Effector memory CD4-positive, alpha-beta T cell (primary cell): ENCODE data around the gene SNIP1.
"Not testable (repeated sequence)": the region's sequence is repeated elsewhere in the genome, so short reads cannot be mapped to it uniquely, and the experiment has no call there.

ENCODE experiments used
- DNase-seq, 3 donors: peaks; one replicate each; pipeline ENCODE4 v3.0.0-alpha.2; 2020
- H3K27ac ChIP-seq: 2 replicates; pipeline ENCODE4 v1.7.0; 2013; ENCODE audit warnings: mild to moderate bottlenecking, low read length, moderate library complexity; ENCODE audit not compliant: insufficient read depth, poor library complexity, severe bottlenecking
- H3K27me3 ChIP-seq: replicated peaks from 2 replicates; pipeline ENCODE4 v1.7.0; 2013; ENCODE audit warnings: mild to moderate bottlenecking, low read length; ENCODE audit not compliant: insufficient read depth, control insufficient read depth, poor library complexity, severe bottlenecking
- H3K36me3 ChIP-seq: 2 replicates; pipeline ENCODE4 v1.7.0; 2013; ENCODE audit warnings: mild to moderate bottlenecking, low read length, moderate library complexity; ENCODE audit not compliant: control insufficient read depth, insufficient read depth
- H3K4me1 ChIP-seq: 2 replicates; pipeline ENCODE4 v1.7.0; 2013; ENCODE audit warnings: low read length, mild to moderate bottlenecking; ENCODE audit not compliant: control insufficient read depth, insufficient read depth, poor library complexity, severe bottlenecking
- H3K4me3 ChIP-seq: 2 replicates; pipeline ENCODE4 v1.7.0; 2013; ENCODE audit warnings: low read length, low read depth, mild to moderate bottlenecking; ENCODE audit not compliant: insufficient read depth, poor library complexity, severe bottlenecking
- H3K9me3 ChIP-seq: 2 replicates; pipeline ENCODE4 v1.7.0; 2013; ENCODE audit warnings: mild to moderate bottlenecking, low read length, moderate library complexity; ENCODE audit not compliant: control insufficient read depth

SNIP1 gene

DNA sequence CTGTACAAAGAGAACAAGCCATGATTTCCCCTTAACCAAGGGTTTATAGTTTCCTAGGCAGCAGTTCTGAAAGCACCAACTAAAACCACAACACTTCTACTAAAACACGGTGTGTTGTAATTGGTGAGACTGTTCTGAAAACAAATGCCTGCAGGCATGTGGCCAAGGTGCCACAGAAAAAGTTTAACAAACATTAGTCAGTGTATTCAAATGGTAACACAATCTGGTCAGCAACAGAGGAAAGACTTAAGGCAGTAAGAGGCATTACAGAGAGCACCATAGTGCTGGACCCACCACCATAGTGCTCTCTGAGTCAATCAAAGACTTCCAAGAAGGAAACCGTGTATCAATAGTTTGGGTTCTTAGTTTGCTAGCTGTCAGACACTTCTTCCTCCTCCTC is 16.7 kb downstream of the SNIP1 start:
- no peak overlapping the region for H3K27ac ChIP-seq
- H3K4me1 ChIP-seq: no peaks in the 10 kb centered on the region
- no peaks in the 10 kb centered on the region for H3K9me3 ChIP-seq
- peaks cover 45% of the 10 kb centered on the region for H3K36me3 ChIP-seq
- H3K4me3 ChIP-seq: no peak overlapping the region
- no peaks in the 10 kb centered on the region for H3K27me3 ChIP-seq
- no peak for DNase-seq

- no peak overlapping the region for H3K27ac ChIP-seq
- no peak overlapping the region for H3K4me3 ChIP-seq
- H3K36me3 ChIP-seq: peaks cover 20% of the 10 kb centered on the region
- no peaks in the 10 kb centered on the region for H3K27me3 ChIP-seq
- no peaks in the 10 kb centered on the region for H3K9me3 ChIP-seq
- DNase-seq: no peak
- no peaks in the 10 kb centered on the region for H3K4me1 ChIP-seq
Measured at GRCh38 chr1:37533317-37534093, 20.6 kb downstream of the SNIP1 start.

GRCh38 chr1:37532418-37533156 is 21.5 kb downstream of the SNIP1 start:
- H3K4me1 ChIP-seq, H3K9me3 ChIP-seq, H3K27ac ChIP-seq, DNase-seq, H3K27me3 ChIP-seq, H3K4me3 ChIP-seq: not testable (repeated sequence)
- H3K36me3 ChIP-seq: peaks cover 15% of the 10 kb centered on the region

DNA sequence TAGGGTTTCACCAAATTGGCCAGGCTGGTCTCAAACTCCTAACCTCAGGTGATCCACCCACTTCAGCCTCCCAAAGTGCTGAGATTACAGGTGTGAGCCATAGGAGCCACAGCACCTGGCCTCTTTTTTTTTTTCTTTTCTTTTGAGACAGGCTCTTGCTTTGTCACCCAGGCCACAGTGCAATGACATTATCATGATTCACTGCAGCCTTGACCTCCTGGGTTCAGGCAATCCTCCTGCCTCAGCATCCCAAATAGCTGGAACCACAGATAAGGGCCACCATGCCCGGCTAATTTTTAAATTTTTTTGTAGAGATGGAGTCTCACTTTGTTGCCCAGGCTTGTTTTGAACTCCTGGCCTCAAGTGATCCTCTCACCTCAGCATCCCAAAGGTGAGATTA is 24.2 kb downstream of the SNIP1 start:
- DNase-seq, H3K27ac ChIP-seq, H3K27me3 ChIP-seq, H3K36me3 ChIP-seq, H3K9me3 ChIP-seq, H3K4me1 ChIP-seq, H3K4me3 ChIP-seq: not testable (repeated sequence)

DNA sequence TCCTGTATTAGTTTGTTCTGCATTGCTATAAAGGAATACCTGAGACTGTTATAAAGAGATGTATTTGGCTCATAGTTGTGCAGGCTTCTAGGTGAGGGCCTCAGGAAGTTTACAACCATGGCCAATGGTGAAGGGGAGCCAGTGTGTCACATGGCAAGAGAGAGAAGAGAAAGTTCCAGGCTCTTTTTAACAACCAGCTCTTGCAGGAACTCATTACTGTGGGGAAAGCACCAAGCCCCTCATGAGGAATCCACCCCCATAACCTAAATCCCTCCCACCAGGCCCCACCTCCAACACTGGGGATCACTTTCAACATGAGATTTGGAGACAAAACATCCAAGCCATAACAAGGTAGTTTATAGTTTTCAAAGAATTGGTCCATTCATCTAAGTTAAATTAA is 34.5 kb downstream of the SNIP1 start:
- Histone ChIP-seq H3K4me3 (peak overlapping the region; percentile 35), H3K27ac (no peak overlapping the region), H3K36me3 (no peaks in the 10 kb centered on the region), H3K27me3 (no peaks in the 10 kb centered on the region), H3K4me1 (peaks cover 4% of the 10 kb centered on the region), H3K9me3 (no peaks in the 10 kb centered on the region)
- no peak for DNase-seq

DNA sequence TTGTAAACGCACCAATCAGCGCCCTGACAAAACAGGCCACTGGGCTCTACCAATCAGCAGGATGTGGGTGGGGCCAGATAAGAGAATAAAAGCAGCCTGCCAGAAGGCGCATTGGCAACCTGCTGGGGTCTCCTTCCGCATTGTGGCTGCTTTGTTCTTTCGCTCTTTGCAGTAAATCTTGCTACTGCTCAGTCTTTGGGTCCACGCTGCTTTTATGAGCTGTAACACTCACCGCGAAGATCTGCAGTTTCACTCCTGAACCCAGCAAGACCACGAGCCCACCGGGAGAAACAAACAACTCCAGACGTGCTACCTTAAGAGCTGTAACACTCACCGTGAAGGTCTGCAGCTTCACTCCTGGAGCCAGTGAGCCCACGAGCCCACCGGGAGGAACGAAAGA is 35.2 kb downstream of the SNIP1 start:
- peak overlapping the region; percentile 35 for H3K4me3 ChIP-seq
- peak in 2 of 3 donors; percentile 5 to 30 for DNase-seq
- H3K4me1 ChIP-seq, H3K36me3 ChIP-seq, H3K27ac ChIP-seq, H3K9me3 ChIP-seq, H3K27me3 ChIP-seq: not testable (repeated sequence)

DNA sequence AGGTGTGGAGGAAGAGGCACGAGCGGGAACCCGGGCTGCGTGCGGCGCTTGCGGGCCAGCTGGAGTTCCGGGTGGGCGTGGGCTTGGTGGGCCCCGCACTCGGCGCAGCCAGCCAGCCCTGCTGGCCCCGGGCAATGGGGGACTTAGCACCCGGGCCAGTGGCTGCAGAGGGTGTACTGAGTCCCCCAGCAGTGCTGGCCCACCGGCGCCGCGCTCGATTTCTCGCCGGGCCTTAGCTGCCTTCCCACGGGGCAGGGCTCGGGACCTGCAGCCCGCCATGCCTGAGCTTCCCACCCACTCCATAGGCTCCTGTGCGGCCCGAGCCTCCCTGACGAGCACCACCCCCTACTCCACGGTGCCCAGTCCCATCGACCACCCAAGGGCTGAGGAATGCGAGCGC is 35.9 kb downstream of the SNIP1 start:
- H3K36me3 ChIP-seq, H3K4me1 ChIP-seq, H3K27me3 ChIP-seq, H3K27ac ChIP-seq, H3K4me3 ChIP-seq, H3K9me3 ChIP-seq, DNase-seq: not testable (repeated sequence)

DNA sequence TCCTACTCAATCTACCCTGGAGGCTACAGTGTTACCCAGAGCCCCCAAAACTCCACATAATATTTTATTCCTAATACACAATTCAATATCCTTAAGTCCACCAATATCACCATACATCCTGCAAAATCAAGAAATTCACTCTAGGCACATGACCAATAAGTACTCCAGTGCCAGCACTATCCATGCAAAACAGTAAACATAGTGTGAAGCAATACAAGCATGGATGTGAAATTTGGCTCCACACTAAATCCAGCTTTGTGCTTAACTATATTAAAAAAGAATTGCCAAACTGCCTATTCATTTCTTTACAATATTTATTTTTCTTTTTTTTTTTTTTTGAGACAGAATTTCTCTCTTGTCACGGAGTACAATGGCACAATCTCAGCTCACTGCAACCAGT is 36.5 kb downstream of the SNIP1 start:
- Histone ChIP-seq H3K4me1 (peaks cover 10% of the 10 kb centered on the region), H3K9me3 (no peaks in the 10 kb centered on the region), H3K27me3 (no peaks in the 10 kb centered on the region), H3K4me3 (no peak overlapping the region), H3K36me3 (peaks cover 1% of the 10 kb centered on the region), H3K27ac (no peak overlapping the region)
- no peak for DNase-seq

GRCh38 chr1:37515185-37516034 is 38.7 kb downstream of the SNIP1 start:
- Histone ChIP-seq H3K4me3 (peak overlapping the region; percentile 71), H3K9me3 (no peaks in the 10 kb centered on the region)

More at GRCh38 chr1:37515185-37516034, 38.7 kb downstream of the SNIP1 start:
- peak overlapping the region; percentile 83 for H3K27ac ChIP-seq
- H3K4me1 ChIP-seq: peaks cover 10% of the 10 kb centered on the region
- peaks cover 10% of the 10 kb centered on the region for H3K36me3 ChIP-seq
- no peak for DNase-seq
- no peaks in the 10 kb centered on the region for H3K27me3 ChIP-seq
